Fibroblast of lung (primary cell): Measurements from ENCODE around the gene DTX3L.

ENCODE experiments used
- EZH2 ChIP-seq: IDR thresholded peaks from 2 replicates; pipeline ENCODE4 v1.5.1; 2012; ENCODE audit warnings: low read length, control low read depth, mild to moderate bottlenecking; ENCODE audit errors: missing control alignments
- TF ChIP-seq, protein P1 (sequence below), 2 donors: IDR thresholded peaks in 1 of 2; conservative IDR thresholded peaks in 1 of 2; 1 replicate in 1 of 2; 2 replicates in 1 of 2; pipeline ENCODE4 v1.5.1; 2011 to 2012; ENCODE audit warnings: low read length in 2 of 2, control low read depth in 1 of 2, inconsistent platforms in 1 of 2, low read depth in 1 of 2, mild to moderate bottlenecking in 1 of 2

DNA sequence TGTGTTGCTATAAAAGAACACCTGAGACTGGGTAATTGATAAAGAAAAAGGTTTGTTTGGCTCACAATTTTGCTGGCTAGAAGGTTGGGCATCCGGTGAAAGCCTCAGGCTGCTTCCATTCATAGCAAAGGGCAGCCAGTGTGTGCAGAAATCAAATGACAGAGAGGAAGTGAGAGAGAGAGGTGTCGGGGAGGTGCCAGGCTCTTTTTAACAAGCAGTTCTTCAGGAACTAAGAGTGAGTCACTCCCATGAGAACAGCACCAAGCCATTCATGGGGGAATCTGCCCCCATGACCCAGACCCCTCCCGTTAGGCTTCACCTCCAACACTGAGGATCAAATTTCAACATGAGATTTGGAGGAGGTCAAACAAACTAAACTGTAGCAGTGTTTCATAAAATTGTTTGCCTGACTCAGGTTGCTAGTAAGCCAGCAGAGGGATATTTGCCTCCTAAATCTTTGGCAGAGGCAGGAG lies 8.8 kb downstream of the DTX3L start:
- TF ChIP-seq EZH2 = no peak
- TF ChIP-seq, protein P1, sequence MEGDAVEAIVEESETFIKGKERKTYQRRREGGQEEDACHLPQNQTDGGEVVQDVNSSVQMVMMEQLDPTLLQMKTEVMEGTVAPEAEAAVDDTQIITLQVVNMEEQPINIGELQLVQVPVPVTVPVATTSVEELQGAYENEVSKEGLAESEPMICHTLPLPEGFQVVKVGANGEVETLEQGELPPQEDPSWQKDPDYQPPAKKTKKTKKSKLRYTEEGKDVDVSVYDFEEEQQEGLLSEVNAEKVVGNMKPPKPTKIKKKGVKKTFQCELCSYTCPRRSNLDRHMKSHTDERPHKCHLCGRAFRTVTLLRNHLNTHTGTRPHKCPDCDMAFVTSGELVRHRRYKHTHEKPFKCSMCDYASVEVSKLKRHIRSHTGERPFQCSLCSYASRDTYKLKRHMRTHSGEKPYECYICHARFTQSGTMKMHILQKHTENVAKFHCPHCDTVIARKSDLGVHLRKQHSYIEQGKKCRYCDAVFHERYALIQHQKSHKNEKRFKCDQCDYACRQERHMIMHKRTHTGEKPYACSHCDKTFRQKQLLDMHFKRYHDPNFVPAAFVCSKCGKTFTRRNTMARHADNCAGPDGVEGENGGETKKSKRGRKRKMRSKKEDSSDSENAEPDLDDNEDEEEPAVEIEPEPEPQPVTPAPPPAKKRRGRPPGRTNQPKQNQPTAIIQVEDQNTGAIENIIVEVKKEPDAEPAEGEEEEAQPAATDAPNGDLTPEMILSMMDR (conservative IDR thresholded peaks at IDR 0.05 in 1 of 2, IDR thresholded peaks at IDR 0.05 in 1 of 2; ENCODE audit: low read depth in 1 of 2, low read length in 2 of 2) = peak in 1 of 2 donors; percentile 24
